GM23338 (cell line): ENCODE data around the gene DEDD2. TPM values are rescaled to one million over a fixed set of nuclear protein-coding genes. Genes with fewer than 3 reads are reported as not detected.

Source experiments
- ATAC-seq: fragments of 200-7000 bp; cut with Tn5 transposase; 3 replicates; pipeline ENCODE4 v1.9.1; 2020
- DNase-seq: peaks from one replicate; pipeline ENCODE4 v3.0.0-alpha.2; 2015; ENCODE audit warnings: low spot score
- H2AFZ ChIP-seq: fragments of 200-600 bp; sonication (generic); 2 replicates; pipeline ENCODE4 v1.8.0; 2016; ENCODE audit warnings: antibody characterized with exemption, mild to moderate bottlenecking, moderate library complexity
- H3F3A ChIP-seq: fragments of 200-600 bp; sonication (generic); replicated peaks from 2 replicates; pipeline ENCODE4 v1.8.0; 2017; ENCODE audit warnings: antibody characterized with exemption, mixed run types, low read depth
- H3K27ac ChIP-seq: fragments of 200-600 bp; sonication (generic); 2 replicates; pipeline ENCODE4 v1.6.1; 2016; ENCODE audit warnings: low read depth
- H3K27me3 ChIP-seq: fragments of 200-600 bp; sonication (generic); 2 replicates; pipeline ENCODE4 v1.8.0; 2016; ENCODE audit warnings: mild to moderate bottlenecking, mixed run types, moderate library complexity; ENCODE audit not compliant: insufficient read depth
- H3K36me3 ChIP-seq: fragments of 200-600 bp; sonication (generic); 2 replicates; pipeline ENCODE4 v1.8.0; 2016; ENCODE audit warnings: mild to moderate bottlenecking; ENCODE audit not compliant: insufficient read depth
- H3K4me1 ChIP-seq: fragments of 200-600 bp; sonication (generic); 2 replicates; pipeline ENCODE4 v1.8.0; 2016; ENCODE audit warnings: mild to moderate bottlenecking, moderate library complexity; ENCODE audit not compliant: insufficient read depth
- H3K4me2 ChIP-seq: fragments of 200-600 bp; sonication (generic); 2 replicates; pipeline ENCODE4 v1.7.1; 2017; ENCODE audit warnings: mixed run types
- H3K4me3 ChIP-seq: fragments of 200-600 bp; sonication (generic); 2 replicates; pipeline ENCODE4 v1.6.1; 2016; ENCODE audit warnings: mixed run types
- H3K79me2 ChIP-seq: fragments of 200-600 bp; sonication (generic); replicated peaks from 2 replicates; pipeline ENCODE4 v1.8.0; 2017; ENCODE audit warnings: mild to moderate bottlenecking; ENCODE audit not compliant: insufficient read depth
- H3K9me2 ChIP-seq: fragments of 200-600 bp; sonication (generic); 2 replicates; pipeline ENCODE4 v1.8.0; 2017; ENCODE audit not compliant: insufficient read depth
- H4K20me1 ChIP-seq: fragments of 200-600 bp; sonication (generic); replicated peaks from 2 replicates; pipeline ENCODE4 v1.8.0; 2017; ENCODE audit warnings: mild to moderate bottlenecking; ENCODE audit not compliant: insufficient read depth
- H3K27ac Mint-ChIP-seq: 2 replicates; pipeline ENCODE4 v1.8.0; 2020; ENCODE audit warnings: inconsistent platforms, mild to moderate bottlenecking, moderate library complexity, mixed read lengths
- H3K27me3 Mint-ChIP-seq: 3 replicates; pipeline ENCODE4 v1.8.0; 2022; ENCODE audit warnings: low read depth, mild to moderate bottlenecking, moderate library complexity, mixed read lengths, inconsistent platforms; ENCODE audit not compliant: insufficient read depth, poor library complexity
- H3K36me3 Mint-ChIP-seq: 3 replicates; pipeline ENCODE4 v1.8.0; 2021; ENCODE audit warnings: low read depth, mild to moderate bottlenecking, inconsistent platforms, moderate library complexity, mixed read lengths
- H3K4me1 Mint-ChIP-seq: 3 replicates; pipeline ENCODE4 v1.8.0; 2020; ENCODE audit warnings: mild to moderate bottlenecking, inconsistent platforms, mixed read lengths
- H3K4me3 Mint-ChIP-seq: 3 replicates; pipeline ENCODE4 v1.8.0; 2021; ENCODE audit warnings: moderate library complexity, mild to moderate bottlenecking, inconsistent platforms, mixed read lengths
- H3K9me3 Mint-ChIP-seq: 3 replicates; pipeline ENCODE4 v1.8.0; 2020; ENCODE audit warnings: moderate library complexity, mild to moderate bottlenecking, inconsistent platforms, mixed read lengths
- CREB1 ChIP-seq: fragments of 250-450 bp; sonication (Bioruptor Pico); IDR thresholded peaks from 2 replicates; pipeline ENCODE4 v1.5.0; 2020; ENCODE audit warnings: low read depth, mild to moderate bottlenecking, moderate library complexity
- EZH2 ChIP-seq: fragments of 200-600 bp; sonication (generic); IDR thresholded peaks from one replicate; pipeline ENCODE4 v1.8.0; 2017; ENCODE audit warnings: antibody characterized with exemption, mild to moderate bottlenecking, low read depth; ENCODE audit not compliant: unreplicated experiment
- EZH2phosphoT487 ChIP-seq: fragments of 200-600 bp; sonication (generic); IDR thresholded peaks from one replicate; pipeline ENCODE4 v1.8.1; 2018; ENCODE audit warnings: antibody characterized with exemption; ENCODE audit not compliant: unreplicated experiment
- JUNB ChIP-seq: IDR thresholded peaks from one replicate; pipeline ENCODE4 v1.6.1; 2016; ENCODE audit warnings: antibody characterized with exemption; ENCODE audit not compliant: unreplicated experiment
- NANOG ChIP-seq: IDR thresholded peaks from 2 replicates; pipeline ENCODE4 v1.6.1; 2016; ENCODE audit warnings: antibody characterized with exemption, borderline replicate concordance
- STAT1 ChIP-seq: IDR thresholded peaks from one replicate; pipeline ENCODE4 v1.6.1; 2016; ENCODE audit warnings: antibody characterized with exemption; ENCODE audit not compliant: unreplicated experiment
- ZNF114 ChIP-seq: fragments of 250-450 bp; sonication (Bioruptor Pico); IDR thresholded peaks from 2 replicates; pipeline ENCODE4 v1.5.0; 2020; ENCODE audit warnings: mild to moderate bottlenecking, moderate library complexity
- ZNF331 ChIP-seq: fragments of 250-450 bp; sonication (Bioruptor Pico); IDR thresholded peaks from 2 replicates; pipeline ENCODE4 v1.5.0; 2020; ENCODE audit warnings: low read depth, mild to moderate bottlenecking, moderate library complexity
- polyA plus RNA-seq: library from polyadenylated mRNA; unstranded; fragments of >200 nt; fragmentation: Nextera tagmentation; extraction: Ambion mirVana; gene quantifications from 2 replicates; pipeline ENCODE4 v1.2.1, GENCODE V29; 2016
- total RNA-seq: library from RNA; depleted of rRNA; stranded (reverse); fragments of >200 nt; shearing (Covaris generic); gene quantifications from 2 replicates; pipeline ENCODE4 v1.2.3, GENCODE V29; 2014
- TF ChIP-seq, protein P1 (sequence below): IDR thresholded peaks from one replicate; pipeline ENCODE4 v1.6.1; 2018; ENCODE audit warnings: antibody characterized with exemption; ENCODE audit not compliant: unreplicated experiment
- TF ChIP-seq, protein P2 (sequence below), 2 experiments: fragments of 200-600 bp in 1 of 2; sonication (generic) in 1 of 2; conservative IDR thresholded peaks; 2 replicates each; pipeline versions ENCODE4 v1.5.1 to v1.6.1; 2016 to 2017; ENCODE audit warnings: antibody characterized with exemption in 2 of 2, low read depth in 2 of 2, mild to moderate bottlenecking in 2 of 2, moderate library complexity in 1 of 2
- TF ChIP-seq, protein P3 (sequence below): fragments of 250-450 bp; sonication (Bioruptor Pico); IDR thresholded peaks from 2 replicates; pipeline ENCODE4 v1.5.0; 2020; ENCODE audit warnings: mild to moderate bottlenecking, moderate library complexity
- TF ChIP-seq, protein P4 (sequence below): IDR thresholded peaks from 2 replicates; pipeline ENCODE4 v1.6.1; 2016; ENCODE audit warnings: antibody characterized with exemption

Gene DEDD2
- total and polyA plus RNA-seq, 2 experiments from 2014 or later: 23.4 to 63.0 TPM

DNA sequence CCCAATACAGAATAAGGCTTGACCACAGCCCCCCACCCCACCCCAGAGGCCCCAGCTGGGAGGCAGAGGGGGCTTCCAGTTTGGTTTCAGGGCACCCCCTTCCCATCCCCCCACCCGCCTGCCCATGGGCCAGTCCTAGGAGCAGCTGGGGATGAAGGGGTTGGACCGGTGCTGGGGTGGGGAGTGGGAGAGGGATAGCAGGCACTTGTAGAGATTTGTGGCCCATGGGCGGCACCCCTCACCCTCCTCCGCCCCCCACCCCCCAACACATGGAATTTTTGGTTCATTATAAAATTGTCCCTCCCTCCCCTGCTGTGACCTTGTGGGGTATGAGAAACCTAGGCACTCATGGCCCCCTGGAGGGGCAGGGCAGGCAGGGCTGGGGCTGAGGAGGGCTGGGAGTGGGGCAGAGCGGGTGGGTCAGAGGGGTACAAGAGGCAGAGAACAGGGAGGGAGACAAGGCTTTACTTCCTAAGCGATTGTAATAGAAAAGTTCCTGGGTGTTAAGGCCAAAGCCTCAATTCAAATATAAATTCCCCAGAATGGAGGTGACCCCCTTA, 30.2 kb upstream of the DEDD2 start:
- H3F3A ChIP-seq: peaks cover 13% of the 10 kb centered on the region
- no peak overlapping the region for H3K4me2 ChIP-seq
- H3K9me2 ChIP-seq: no peaks in the 10 kb centered on the region
- no peaks in the 10 kb centered on the region; the same call in 2 of the 3 replicates for H3K9me3 Mint-ChIP-seq
- no peaks in the 10 kb centered on the region; the same call in 1 of the 2 replicates for H4K20me1 ChIP-seq
- H3K4me1 ChIP-seq: peaks cover 44% of the 10 kb centered on the region
- H2AFZ ChIP-seq: no peak overlapping the region
- DNase-seq (no peak), ATAC-seq (no peak)
- peaks cover 10% of the 10 kb centered on the region; the same call in 2 of the 3 replicates for H3K36me3 Mint-ChIP-seq
- H3K27me3 Mint-ChIP-seq: peaks cover 26% of the 10 kb centered on the region
- no peaks in the 10 kb centered on the region for H3K36me3 ChIP-seq
- no peak overlapping the region for H3K4me3 Mint-ChIP-seq
- no peaks in the 10 kb centered on the region for H3K27me3 ChIP-seq
- peaks cover 44% of the 10 kb centered on the region for H3K4me1 Mint-ChIP-seq
- TF ChIP-seq, protein P1, sequence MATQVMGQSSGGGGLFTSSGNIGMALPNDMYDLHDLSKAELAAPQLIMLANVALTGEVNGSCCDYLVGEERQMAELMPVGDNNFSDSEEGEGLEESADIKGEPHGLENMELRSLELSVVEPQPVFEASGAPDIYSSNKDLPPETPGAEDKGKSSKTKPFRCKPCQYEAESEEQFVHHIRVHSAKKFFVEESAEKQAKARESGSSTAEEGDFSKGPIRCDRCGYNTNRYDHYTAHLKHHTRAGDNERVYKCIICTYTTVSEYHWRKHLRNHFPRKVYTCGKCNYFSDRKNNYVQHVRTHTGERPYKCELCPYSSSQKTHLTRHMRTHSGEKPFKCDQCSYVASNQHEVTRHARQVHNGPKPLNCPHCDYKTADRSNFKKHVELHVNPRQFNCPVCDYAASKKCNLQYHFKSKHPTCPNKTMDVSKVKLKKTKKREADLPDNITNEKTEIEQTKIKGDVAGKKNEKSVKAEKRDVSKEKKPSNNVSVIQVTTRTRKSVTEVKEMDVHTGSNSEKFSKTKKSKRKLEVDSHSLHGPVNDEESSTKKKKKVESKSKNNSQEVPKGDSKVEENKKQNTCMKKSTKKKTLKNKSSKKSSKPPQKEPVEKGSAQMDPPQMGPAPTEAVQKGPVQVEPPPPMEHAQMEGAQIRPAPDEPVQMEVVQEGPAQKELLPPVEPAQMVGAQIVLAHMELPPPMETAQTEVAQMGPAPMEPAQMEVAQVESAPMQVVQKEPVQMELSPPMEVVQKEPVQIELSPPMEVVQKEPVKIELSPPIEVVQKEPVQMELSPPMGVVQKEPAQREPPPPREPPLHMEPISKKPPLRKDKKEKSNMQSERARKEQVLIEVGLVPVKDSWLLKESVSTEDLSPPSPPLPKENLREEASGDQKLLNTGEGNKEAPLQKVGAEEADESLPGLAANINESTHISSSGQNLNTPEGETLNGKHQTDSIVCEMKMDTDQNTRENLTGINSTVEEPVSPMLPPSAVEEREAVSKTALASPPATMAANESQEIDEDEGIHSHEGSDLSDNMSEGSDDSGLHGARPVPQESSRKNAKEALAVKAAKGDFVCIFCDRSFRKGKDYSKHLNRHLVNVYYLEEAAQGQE: no peak
- TF ChIP-seq JUNB (no peak), CREB1 (CRISPR knock-in tag) (no peak), ZNF114 (no peak), EZH2phosphoT487 (no peak), ZNF331 (CRISPR knock-in tag) (no peak), NANOG (no peak), STAT1 (no peak), EZH2 (no peak)
- TF ChIP-seq, protein P2, sequence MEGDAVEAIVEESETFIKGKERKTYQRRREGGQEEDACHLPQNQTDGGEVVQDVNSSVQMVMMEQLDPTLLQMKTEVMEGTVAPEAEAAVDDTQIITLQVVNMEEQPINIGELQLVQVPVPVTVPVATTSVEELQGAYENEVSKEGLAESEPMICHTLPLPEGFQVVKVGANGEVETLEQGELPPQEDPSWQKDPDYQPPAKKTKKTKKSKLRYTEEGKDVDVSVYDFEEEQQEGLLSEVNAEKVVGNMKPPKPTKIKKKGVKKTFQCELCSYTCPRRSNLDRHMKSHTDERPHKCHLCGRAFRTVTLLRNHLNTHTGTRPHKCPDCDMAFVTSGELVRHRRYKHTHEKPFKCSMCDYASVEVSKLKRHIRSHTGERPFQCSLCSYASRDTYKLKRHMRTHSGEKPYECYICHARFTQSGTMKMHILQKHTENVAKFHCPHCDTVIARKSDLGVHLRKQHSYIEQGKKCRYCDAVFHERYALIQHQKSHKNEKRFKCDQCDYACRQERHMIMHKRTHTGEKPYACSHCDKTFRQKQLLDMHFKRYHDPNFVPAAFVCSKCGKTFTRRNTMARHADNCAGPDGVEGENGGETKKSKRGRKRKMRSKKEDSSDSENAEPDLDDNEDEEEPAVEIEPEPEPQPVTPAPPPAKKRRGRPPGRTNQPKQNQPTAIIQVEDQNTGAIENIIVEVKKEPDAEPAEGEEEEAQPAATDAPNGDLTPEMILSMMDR (conservative IDR thresholded peaks at IDR 0.05; ENCODE audit: low read depth in 2 of 2): no peak
- TF ChIP-seq, protein P3, sequence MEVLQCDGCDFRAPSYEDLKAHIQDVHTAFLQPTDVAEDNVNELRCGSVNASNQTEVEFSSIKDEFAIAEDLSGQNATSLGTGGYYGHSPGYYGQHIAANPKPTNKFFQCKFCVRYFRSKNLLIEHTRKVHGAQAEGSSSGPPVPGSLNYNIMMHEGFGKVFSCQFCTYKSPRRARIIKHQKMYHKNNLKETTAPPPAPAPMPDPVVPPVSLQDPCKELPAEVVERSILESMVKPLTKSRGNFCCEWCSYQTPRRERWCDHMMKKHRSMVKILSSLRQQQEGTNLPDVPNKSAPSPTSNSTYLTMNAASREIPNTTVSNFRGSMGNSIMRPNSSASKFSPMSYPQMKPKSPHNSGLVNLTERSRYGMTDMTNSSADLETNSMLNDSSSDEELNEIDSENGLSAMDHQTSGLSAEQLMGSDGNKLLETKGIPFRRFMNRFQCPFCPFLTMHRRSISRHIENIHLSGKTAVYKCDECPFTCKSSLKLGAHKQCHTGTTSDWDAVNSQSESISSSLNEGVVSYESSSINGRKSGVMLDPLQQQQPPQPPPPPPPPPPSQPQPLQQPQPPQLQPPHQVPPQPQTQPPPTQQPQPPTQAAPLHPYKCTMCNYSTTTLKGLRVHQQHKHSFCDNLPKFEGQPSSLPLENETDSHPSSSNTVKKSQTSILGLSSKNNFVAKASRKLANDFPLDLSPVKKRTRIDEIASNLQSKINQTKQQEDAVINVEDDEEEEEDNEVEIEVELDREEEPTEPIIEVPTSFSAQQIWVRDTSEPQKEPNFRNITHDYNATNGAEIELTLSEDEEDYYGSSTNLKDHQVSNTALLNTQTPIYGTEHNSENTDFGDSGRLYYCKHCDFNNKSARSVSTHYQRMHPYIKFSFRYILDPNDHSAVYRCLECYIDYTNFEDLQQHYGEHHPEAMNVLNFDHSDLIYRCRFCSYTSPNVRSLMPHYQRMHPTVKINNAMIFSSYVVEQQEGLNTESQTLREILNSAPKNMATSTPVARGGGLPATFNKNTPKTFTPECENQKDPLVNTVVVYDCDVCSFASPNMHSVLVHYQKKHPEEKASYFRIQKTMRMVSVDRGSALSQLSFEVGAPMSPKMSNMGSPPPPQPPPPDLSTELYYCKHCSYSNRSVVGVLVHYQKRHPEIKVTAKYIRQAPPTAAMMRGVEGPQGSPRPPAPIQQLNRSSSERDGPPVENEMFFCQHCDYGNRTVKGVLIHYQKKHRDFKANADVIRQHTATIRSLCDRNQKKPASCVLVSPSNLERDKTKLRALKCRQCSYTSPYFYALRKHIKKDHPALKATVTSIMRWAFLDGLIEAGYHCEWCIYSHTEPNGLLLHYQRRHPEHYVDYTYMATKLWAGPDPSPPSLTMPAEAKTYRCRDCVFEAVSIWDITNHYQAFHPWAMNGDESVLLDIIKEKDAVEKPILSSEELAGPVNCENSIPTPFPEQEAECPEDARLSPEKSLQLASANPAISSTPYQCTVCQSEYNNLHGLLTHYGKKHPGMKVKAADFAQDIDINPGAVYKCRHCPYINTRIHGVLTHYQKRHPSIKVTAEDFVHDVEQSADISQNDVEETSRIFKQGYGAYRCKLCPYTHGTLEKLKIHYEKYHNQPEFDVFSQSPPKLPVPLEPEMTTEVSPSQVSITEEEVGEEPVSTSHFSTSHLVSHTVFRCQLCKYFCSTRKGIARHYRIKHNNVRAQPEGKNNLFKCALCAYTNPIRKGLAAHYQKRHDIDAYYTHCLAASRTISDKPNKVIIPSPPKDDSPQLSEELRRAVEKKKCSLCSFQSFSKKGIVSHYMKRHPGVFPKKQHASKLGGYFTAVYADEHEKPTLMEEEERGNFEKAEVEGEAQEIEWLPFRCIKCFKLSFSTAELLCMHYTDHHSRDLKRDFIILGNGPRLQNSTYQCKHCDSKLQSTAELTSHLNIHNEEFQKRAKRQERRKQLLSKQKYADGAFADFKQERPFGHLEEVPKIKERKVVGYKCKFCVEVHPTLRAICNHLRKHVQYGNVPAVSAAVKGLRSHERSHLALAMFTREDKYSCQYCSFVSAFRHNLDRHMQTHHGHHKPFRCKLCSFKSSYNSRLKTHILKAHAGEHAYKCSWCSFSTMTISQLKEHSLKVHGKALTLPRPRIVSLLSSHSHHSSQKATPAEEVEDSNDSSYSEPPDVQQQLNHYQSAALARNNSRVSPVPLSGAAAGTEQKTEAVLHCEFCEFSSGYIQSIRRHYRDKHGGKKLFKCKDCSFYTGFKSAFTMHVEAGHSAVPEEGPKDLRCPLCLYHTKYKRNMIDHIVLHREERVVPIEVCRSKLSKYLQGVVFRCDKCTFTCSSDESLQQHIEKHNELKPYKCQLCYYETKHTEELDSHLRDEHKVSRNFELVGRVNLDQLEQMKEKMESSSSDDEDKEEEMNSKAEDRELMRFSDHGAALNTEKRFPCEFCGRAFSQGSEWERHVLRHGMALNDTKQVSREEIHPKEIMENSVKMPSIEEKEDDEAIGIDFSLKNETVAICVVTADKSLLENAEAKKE: no peak
- TF ChIP-seq, protein P4, sequence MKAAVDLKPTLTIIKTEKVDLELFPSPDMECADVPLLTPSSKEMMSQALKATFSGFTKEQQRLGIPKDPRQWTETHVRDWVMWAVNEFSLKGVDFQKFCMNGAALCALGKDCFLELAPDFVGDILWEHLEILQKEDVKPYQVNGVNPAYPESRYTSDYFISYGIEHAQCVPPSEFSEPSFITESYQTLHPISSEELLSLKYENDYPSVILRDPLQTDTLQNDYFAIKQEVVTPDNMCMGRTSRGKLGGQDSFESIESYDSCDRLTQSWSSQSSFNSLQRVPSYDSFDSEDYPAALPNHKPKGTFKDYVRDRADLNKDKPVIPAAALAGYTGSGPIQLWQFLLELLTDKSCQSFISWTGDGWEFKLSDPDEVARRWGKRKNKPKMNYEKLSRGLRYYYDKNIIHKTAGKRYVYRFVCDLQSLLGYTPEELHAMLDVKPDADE: no peak
- no peak overlapping the region for H3K27ac ChIP-seq
- H3K79me2 ChIP-seq: peaks cover 26% of the 10 kb centered on the region
- no peak overlapping the region for H3K27ac Mint-ChIP-seq
- no peak overlapping the region for H3K4me3 ChIP-seq
